ENCODE measurements around the gene INHBB.

Gene INHBB

GRCh38 chr2:120374821-120375220 is 28.9 kb downstream of the INHBB start:
- ChIA-PET POLR2A (no interaction called here), CTCF (no interaction called here)
- TF ChIP-seq CTCF (IDR thresholded peaks at IDR 0.05; ENCODE audit: control extremely low read depth, extremely low read depth, low read depth, missing control alignments) = no peak
- no peak for DNase-seq (ENCODE audit: extremely low spot score)

GRCh38 chr2:120375251-120376020 is 29.5 kb downstream of the INHBB start:
- no peak for TF ChIP-seq CTCF (IDR thresholded peaks at IDR 0.05; ENCODE audit: control extremely low read depth, extremely low read depth, low read depth, missing control alignments)
- POLR2A ChIA-PET = no interaction called here
- CTCF ChIA-PET = no interaction called here
- DNase-seq (ENCODE audit: extremely low spot score) = no peak

GRCh38 chr2:120376101-120376500 is 30.2 kb downstream of the INHBB start:
- no peak for DNase-seq (ENCODE audit: extremely low spot score)
- ChIA-PET CTCF (no interaction called here), POLR2A (no interaction called here)
- TF ChIP-seq CTCF (IDR thresholded peaks at IDR 0.05; ENCODE audit: control extremely low read depth, extremely low read depth, low read depth, missing control alignments) = no peak

GRCh38 chr2:120376679-120377640 is 31.0 kb downstream of the INHBB start:
- no peak for TF ChIP-seq CTCF (IDR thresholded peaks at IDR 0.05; ENCODE audit: control extremely low read depth, extremely low read depth, low read depth, missing control alignments)
- ChIA-PET POLR2A (no interaction called here), CTCF (no interaction called here)
- no peak for DNase-seq (ENCODE audit: extremely low spot score)

- CTCF ChIA-PET = no interaction called here
- no peak for TF ChIP-seq CTCF (IDR thresholded peaks at IDR 0.05; ENCODE audit: control extremely low read depth, extremely low read depth, low read depth, missing control alignments)
- POLR2A ChIA-PET = no interaction called here
- DNase-seq (ENCODE audit: extremely low spot score) = no peak
These were observed 32.7 kb downstream of the INHBB start for GRCh38 chr2:120378605-120379004.

- POLR2A ChIA-PET = no interaction called here
- CTCF ChIA-PET = interaction anchor here (1.6 kb wide), 1 partner anchor 13 kb away, joined by 4 read pairs; no protein-coding TSS in a partner anchor
- TF ChIP-seq CTCF (IDR thresholded peaks at IDR 0.05; ENCODE audit: control extremely low read depth, extremely low read depth, low read depth, missing control alignments) = no peak
- DNase-seq (ENCODE audit: extremely low spot score) = no peak
These were observed 34.3 kb downstream of the INHBB start for GRCh38 chr2:120379916-120380893.

Data from GM10248 (cell line).